Suprapubic skin (tissue), 3 donors: ENCODE results near the gene PFDN2.

Source experiments
- POLR2A ChIP-seq, 2 donors: fragments of 450-650 bp; IDR thresholded peaks; one replicate each; pipeline ENCODE4 v1.6.1; 2017; ENCODE audit warnings: antibody characterized with exemption in 2 of 2, mild to moderate bottlenecking in 2 of 2, moderate library complexity in 2 of 2
- TF ChIP-seq, protein P1 (sequence below), 2 donors: fragments of 200-600 bp in 1 of 2; fragments of 450-650 bp in 1 of 2; sonication (generic) in 1 of 2; IDR thresholded peaks; one replicate each; pipeline ENCODE4 v1.5.1; 2016 to 2019; ENCODE audit warnings: antibody characterized with exemption in 2 of 2, mild to moderate bottlenecking in 1 of 2, moderate library complexity in 1 of 2

DNA sequence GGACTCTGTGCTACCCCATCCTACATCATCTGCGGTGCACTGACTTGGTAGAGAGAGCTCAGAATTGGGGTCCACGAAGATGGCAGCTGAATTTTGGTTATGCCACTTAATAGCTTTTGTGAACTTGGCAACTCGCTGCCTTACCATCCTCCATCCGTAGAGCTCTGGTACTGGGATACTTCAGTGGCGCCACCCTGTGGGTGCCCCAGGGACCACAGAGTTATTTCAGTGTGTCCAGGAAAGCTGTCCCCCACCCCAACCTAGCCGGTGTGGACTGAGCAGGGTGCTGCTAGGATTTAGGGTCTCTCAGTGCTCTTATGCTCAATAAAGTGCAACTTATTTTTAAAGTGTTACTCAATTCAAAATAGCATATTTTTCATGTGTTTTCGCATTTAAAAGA, 63.0 kb downstream of the PFDN2 start:
- TF ChIP-seq, protein P1, sequence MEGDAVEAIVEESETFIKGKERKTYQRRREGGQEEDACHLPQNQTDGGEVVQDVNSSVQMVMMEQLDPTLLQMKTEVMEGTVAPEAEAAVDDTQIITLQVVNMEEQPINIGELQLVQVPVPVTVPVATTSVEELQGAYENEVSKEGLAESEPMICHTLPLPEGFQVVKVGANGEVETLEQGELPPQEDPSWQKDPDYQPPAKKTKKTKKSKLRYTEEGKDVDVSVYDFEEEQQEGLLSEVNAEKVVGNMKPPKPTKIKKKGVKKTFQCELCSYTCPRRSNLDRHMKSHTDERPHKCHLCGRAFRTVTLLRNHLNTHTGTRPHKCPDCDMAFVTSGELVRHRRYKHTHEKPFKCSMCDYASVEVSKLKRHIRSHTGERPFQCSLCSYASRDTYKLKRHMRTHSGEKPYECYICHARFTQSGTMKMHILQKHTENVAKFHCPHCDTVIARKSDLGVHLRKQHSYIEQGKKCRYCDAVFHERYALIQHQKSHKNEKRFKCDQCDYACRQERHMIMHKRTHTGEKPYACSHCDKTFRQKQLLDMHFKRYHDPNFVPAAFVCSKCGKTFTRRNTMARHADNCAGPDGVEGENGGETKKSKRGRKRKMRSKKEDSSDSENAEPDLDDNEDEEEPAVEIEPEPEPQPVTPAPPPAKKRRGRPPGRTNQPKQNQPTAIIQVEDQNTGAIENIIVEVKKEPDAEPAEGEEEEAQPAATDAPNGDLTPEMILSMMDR (IDR thresholded peaks at IDR 0.05), result no peak
- no peak for TF ChIP-seq POLR2A (IDR thresholded peaks at IDR 0.05)
